ENCODE results near the gene ANKS1B.

The ANKS1B gene

GRCh38 chr12:98954506-98954905 lies 1030.2 kb downstream of the ANKS1B start:
- no peak overlapping the region for H3K27ac ChIP-seq
- no peak for TF ChIP-seq CTCF (conservative IDR thresholded peaks at IDR 0.05)

GRCh38 chr12:98951406-98951805 lies 1033.3 kb downstream of the ANKS1B start:
- no peak for TF ChIP-seq CTCF (conservative IDR thresholded peaks at IDR 0.05)
- no peak overlapping the region for H3K27ac ChIP-seq

- H3K27ac ChIP-seq: no peak overlapping the region
- no peak for TF ChIP-seq CTCF (conservative IDR thresholded peaks at IDR 0.05)
Observed at GRCh38 chr12:98948343-98948949, 1036.3 kb downstream of the ANKS1B start.

- TF ChIP-seq CTCF (conservative IDR thresholded peaks at IDR 0.05): no peak
- H3K27ac ChIP-seq: peak overlapping the region; percentile 22; the same call in 1 of the 2 replicates
Observed at GRCh38 chr12:98945864-98946263, 1038.9 kb downstream of the ANKS1B start.

GRCh38 chr12:98939926-98940325 lies 1044.8 kb downstream of the ANKS1B start:
- H3K27ac ChIP-seq: peak overlapping the region; percentile 18; the same call in 1 of the 2 replicates
- TF ChIP-seq CTCF (conservative IDR thresholded peaks at IDR 0.05): no peak

GRCh38 chr12:98939350-98939749 lies 1045.4 kb downstream of the ANKS1B start:
- no peak overlapping the region; the same call in 1 of the 2 replicates for H3K27ac ChIP-seq
- TF ChIP-seq CTCF (conservative IDR thresholded peaks at IDR 0.05): peak; percentile 86

- no peak for TF ChIP-seq CTCF (conservative IDR thresholded peaks at IDR 0.05)
- no peak overlapping the region for H3K27ac ChIP-seq
Observed at GRCh38 chr12:98935847-98936246, 1048.9 kb downstream of the ANKS1B start.

All from VCaP (cell line).